NK-92 (cell line): ENCODE results near the gene INVS.

Experiments
- DNase-seq: peaks from one replicate; lab custom pipeline; 2025; ENCODE audit not compliant: unreplicated experiment; lab: John Stamatoyannopoulos, UW

Gene INVS

DNA sequence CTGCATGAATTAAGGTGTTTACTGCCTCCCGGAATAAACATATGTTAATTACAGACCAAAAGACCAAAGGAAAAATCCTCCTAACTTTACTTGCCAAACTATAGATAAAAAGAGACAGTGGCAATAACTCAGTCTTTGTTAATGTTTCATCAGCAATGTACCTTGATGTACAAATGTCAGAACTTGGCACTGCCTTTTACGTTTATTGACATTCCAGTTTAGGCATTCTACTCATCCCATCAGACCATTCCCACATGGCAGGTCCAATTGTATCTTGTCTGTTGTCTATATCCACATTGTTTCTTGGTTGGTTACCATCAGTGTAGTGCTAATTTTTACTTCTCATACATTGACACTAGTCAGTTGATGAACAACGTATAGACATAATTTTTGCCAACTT is 168.2 kb downstream of the INVS start:
- DNase-seq: no peak

DNA sequence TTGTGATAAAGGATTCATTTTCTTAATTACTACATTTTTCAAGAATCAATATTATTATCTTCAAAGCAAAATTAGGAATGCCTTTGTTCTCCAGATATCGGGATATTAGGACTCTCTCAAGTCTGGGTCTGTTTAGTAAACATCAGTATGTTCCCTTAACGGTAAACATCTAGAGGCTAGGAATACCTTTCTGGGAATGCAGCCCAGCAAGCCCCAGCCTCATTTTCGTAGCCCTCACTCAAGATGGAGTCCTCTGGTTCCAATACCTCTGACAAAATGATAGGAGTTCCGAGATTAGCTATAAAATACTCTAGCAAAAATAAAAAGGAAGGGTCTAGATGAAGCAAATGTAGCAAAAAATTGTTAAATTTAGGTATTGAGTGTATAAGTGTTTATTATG is 169.2 kb downstream of the INVS start:
- DNase-seq: no peak

DNA sequence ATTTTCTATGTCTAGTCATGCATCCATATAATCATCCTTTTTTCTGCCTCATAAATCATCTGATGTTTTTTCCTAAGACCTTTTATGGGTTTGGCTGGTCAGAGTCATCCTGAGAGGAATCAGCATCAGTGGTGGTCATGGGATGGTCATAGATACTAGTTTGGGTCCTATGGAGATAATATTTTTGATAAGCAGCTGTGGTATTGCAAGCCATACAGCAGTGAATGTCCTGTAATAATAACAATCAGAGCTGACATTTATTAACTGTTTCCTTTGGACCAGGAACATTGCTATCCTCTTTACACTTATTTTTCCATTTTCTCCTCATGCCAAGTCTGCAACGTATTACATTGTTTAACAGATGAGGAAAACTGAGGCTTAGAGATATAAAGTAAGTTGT is 170.6 kb downstream of the INVS start:
- no peak for DNase-seq

DNA sequence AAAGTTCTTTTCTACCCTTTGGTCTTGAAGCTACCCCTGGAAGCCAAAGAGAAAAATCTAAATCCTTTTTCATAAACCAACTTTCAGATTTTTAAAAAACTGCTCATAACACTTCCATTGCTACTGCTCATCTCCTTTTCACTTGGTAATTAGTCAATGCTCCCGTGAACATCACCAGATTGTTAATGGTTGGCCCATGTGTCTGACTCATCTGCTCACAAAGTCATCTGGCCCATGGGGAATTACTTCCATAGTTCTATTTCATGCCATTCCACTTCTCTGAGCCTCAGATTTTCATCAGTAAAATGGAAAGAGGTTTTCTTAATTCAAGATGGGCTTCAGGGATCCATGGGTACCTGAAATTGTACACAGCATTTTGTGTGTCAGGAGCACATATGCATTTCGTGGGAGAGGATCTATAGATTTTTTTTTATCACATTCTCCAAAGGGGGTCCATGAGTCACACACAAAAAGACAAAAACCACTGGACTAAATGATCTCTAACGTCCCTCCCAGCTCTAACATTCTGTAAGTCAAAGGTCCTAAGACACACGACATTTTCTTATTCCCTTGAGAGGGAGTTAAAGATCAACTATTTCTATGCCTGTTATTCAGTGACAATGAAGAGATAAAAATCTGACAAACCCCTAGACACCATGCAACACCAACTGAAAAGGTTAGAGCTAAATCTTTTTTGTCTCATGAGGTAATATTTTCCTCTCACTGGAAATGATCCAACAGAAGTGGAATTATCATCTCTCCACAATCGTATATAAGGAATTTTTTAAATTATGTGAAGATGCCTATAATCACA is 178.3 kb downstream of the INVS start:
- DNase-seq: no peak

DNA sequence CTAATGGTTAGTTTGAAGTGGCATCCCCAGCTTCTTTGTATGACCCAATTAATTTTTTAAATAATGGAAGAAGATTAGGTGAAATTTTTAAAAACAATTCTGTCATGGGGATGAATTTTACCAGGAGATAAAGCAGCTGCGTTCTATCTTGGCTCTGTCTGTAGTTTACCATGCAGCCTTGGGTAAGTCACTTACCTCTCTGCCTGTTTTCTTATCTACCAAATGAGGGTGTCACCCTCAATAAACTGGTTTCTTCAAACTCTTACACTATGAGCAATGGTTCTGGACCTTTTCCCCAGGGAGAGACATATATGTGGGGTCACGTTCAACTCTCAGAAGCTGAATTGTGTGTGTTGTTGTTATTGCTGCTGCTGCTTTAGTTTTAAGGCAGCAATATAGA is 182.0 kb downstream of the INVS start:
- DNase-seq: no peak

DNA sequence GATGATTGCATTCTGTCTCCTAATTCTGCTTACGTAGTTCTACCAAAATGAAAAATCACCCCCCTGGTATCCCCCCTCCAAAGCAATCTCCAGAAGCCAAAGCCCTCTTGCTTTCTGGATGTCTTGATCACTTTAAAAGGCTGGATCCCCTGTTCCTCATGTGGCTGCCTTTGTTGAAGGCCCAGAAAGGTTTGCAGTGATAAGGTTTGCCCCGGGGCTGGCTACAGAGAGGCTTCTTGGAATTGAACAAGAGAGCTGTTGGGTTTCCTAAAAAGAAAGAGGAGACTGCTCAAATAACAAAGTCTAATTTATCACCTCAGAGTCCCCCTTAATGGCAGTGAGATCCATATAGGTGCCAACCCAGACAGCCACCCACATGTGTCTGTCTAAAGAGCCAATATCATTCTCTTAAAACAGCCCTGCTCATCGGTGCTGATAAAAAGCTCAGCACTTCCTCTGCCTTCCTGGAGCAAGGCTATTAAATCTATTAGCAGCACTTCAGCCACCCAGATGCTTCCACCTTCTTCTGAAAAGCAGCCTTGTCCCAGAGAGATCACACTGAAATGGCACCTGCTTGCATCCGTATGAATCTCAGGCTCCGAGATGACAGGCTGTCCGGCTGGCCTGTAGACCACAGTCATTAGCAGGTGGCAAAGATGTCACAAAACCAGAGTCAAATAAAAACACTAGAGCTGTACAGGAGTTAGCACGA is 182.8 kb downstream of the INVS start:
- DNase-seq: no peak

DNA sequence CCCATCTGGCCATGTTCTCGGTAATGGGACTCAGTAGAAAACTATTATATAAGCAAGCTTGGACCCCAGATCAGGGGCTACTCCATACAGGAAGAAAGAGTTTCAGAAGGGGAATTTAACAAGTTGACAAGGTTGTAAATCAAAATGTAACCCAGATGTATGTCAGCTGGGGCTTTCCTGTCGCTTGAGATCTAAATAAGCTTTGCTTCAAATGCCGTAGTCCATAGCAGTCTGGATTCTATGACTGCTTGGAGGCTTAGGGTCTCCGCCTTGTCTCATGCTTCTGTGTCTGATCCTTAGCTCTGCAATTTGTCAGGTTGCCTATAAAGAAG is 183.3 kb downstream of the INVS start:
- DNase-seq: no peak

DNA sequence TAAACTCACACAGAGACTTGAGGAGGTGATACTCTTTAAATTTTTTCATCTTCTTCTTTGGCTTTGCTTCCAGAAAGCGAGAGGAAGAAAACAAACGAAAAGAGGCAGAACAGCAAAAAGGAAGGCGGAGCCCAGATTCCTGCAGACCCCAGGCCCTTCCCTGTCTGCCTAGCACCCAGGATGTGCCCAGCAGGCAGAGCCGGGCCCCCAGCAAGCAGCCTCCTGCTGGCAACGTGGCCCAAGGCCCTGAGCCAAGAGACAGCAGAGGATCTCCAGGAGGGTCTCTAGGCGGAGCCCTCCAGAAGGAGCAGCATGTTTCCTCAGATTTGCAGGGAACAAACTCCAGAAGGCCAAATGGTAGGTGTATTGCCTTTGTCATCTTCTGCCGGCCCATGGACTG is 185.2 kb downstream of the INVS start:
- DNase-seq: no peak

DNA sequence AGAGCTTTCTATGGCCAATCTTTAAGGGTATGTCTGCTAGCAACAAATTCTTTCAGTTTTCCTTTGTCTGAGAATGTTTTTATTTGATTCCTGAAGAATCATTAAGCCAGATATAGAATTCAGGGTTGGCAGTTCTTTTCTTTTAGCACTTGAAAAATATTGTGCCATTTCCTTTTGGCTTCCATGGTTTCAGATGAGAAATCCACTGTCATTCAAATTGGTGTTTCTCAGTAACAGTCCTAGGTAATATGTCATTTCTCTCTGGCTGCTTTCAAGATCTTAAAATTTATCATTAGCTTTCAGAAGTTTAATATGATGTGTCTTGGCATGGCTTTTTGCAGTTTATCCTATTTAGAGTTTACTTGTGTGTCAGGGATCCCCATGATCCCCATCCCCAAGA is 186.0 kb downstream of the INVS start:
- no peak for DNase-seq

DNA sequence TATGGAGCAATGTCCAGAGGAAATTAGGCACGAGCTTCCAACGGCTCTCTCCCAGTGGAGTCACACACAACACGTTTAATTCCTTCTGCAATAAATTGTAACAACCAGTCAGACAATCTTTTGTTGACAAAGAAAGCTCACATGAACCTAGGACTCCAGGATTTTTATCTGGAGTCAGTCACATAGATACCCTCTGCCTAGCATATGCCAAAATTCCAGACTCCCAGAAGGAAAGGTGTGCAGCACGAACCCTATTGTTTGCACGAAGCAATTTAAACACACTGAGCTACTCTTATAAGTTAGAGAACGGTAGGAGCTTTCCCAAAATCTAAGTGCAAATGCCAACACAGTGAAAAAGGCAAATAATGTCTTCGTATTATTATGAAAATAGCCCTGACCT is 186.6 kb downstream of the INVS start:
- DNase-seq: no peak

DNA sequence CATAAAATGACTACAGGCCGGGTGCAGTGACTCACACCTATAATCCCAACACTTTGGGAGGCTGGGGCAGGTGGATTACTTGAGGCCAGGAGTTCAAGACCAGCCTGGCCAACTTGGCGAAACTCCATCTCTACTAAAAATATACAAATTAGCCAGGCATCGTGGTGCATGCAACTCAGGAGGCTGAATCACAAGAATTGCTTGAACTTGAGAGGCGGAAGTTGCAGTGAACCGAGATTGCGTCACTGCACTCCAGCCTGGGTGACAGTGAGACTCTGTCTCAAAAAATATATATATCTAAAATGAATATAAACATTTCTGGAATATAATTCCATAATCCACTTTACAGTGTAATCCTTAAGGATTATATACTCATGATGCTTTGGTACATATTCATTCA is 187.2 kb downstream of the INVS start:
- DNase-seq: no peak

DNA sequence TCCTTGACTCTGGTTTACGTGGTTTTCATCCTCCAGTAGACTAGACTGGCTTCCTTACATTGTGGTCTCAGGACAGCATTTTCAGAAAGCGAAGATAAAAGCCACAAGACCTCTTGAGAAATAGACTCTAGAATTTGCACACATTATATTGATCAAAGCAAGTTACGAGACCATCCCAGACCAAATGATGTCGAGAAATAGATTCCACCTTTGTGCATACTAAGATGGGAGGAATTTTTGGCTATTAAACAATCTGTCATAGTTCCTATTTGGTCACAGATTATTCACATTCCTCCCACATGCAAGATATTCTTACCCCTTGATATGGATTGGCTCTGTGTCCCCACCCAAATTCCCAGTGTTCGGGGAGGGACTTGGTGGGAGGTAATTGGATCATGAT is 188.1 kb downstream of the INVS start:
- no peak for DNase-seq

DNA sequence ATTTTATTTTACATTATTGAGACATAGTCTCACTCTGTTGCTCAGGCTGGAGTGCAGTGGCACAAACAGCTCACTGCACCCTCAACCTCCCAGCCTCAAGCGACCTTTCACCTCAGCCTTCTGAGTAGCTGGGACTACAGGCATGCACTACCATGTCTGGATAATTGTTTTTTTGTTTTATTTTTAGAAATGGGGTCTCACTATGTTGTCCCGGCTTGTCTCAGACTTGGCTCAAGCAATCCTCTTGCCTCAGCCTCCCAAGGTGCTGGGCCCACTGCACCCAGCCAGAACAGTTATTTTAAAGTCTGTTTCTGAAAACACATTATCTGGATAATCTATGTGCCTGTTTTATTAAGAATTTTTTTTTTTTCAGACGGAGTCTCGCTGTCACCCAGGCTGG is 191.7 kb downstream of the INVS start:
- no peak for DNase-seq

DNA sequence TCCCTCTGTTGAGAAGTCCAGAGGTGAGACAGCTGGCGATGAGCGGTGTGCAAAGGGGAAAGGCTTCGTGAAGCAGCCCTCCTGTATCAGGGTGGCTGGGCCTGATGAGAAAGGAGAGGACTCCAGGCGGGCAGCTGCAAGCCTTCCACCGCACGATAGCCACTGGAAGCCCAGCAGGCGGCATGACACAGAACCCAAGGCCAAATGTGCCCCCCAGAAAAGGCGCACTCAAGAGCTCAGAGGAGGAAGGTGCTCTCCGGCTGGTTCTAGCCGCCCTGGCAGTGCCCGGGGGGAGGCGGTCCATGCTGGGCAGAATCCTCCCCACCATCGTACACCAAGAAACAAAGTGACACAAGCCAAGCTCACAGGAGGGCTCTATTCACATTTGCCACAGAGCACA is 193.4 kb downstream of the INVS start:
- no peak for DNase-seq

DNA sequence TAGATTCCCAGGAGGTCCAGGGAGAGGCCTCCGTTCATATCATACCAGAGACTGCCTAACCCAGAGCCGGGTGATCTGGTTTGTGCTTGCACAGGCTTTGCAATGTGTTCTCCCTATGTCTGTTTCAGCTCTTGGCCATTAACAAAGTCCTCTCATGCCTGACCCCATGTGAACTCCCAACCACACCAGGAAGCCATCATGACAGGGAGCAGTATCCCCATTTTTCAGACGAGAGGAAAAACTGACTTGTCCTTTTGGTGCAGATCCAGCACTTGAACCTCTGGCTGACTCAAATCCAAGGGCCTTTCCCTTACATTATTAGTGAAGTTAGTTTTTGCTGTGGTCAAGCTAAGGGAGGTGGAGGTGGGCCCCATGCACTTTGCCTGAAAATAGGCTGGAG is 195.3 kb downstream of the INVS start:
- no peak for DNase-seq

DNA sequence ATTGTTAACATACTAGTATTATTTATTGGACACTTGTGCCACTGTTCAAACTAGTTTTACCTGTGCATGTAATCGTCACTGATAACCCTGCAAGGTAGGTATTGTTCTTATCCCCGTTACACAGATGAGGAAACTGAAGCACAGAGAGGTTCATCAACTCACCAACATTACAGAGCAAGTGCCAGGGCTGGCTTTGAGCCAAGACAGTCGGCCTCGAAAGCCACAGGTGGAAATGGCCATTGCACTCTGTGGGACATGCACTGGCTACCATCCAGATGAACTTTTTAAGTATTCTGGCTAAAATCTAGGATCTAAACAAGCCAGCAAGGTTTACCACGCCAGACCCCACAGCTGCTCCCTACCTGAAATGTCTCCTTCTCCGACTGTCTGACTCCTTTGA is 195.8 kb downstream of the INVS start:
- DNase-seq: no peak

DNA sequence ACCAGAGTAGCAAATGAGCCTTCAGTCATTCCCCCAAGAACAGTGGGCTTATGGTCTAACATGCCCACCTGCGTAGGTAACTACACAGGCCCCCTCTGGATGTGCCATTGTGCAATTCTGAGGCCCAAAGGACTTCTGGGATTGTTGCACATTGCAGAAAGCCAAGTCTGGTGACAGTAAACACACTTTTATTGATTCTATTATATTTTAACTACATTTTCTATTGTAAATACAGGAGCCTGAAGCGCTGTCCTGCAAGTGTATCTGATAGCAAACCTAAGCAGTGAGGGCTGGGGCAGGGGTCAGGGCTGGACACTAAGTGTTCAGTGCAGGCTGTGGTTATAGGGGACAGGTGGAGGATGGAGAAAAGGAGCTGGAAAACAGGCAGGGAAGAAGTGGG is 196.2 kb downstream of the INVS start:
- no peak for DNase-seq

DNA sequence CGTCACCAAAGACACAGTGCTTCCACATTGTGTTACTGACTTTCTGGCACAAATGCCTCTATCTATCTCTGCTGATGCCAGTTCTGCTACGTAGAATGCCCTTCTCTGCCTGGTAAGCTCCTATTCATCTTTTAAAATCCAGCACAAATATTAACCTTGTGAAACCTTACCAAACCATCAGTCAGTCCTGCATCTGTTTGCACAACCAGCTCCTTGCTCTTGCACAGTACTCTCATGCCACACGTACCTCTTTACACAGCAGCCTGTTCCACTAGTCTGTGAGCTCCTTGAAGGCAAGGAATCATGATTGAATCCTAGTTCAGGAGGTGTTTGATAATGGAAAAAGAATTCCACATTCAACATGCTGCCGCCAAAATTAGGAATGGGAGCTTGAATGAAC is 197.4 kb downstream of the INVS start:
- DNase-seq: no peak

DNA sequence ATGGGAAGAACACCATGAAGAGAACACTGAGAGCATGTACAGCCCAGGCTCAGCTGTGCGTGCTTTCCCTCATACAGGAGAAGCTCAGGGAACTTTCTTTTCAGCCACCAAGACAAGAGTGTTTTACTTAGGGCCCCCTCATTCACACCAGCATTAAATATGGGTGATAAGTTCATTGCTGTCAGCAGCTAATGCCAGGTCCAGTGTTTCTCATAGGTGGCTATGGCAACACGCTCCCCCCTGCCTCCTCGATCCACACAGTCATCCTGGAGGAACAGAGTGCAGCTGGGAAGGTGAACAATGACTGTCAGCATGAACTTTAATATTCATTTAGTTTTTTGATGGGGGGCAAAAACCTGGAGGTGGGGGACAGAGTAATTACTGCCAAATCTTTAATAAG is 199.3 kb downstream of the INVS start:
- no peak for DNase-seq

DNA sequence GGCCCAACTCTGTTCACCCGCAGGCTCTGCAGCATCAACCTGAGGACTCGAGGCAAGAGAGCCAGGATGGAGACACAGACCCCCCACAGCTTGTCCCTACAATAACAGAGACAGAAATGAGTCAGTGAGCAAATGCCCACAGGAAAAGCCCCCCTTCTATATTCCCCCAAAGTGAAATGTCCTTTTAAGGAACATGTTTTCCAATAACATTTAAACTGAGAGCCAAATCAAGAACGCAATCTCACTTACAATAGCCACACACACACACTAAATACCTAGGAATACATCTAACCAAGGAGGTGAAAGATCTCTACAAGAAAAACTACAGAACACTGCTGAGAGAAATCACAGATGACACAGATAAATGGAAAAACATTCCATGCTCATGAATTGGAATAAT is 204.7 kb downstream of the INVS start:
- no peak for DNase-seq

DNA sequence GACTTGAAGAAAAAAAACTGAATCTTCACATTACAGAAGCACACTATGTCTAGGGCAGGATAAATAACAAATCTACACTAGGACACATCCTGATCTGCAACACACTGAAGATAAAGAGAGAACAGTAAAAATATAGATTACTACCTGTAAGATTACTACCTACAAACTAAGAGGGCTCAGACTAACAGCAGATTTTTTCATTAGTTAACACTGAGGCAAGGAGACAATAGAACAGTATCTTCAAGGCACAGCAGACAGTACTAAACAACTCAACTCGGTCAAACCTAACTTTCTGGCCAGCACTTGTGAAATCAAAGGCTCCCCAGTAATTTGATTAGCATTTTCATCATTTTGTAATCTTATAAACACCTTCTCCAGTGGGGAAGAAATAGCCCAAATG is 207.2 kb downstream of the INVS start:
- DNase-seq: no peak

DNA sequence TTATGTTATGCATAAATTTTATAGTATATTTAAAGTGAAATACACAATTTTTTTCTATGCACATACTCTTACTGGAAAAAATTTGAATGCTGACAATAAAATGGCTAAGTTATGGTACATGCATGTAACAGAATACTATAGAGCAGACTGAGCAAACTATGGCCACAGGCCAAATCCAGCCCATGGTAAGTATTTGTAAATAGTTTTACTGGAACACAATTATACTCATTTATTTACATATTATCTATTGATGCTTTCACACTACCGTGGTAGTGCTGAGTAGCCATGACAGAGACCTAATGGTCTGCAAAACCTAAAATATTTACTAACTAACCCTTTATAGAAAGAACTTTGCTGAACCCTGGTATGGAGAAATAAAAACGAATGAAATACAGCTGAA is 208.0 kb downstream of the INVS start:
- no peak for DNase-seq

DNA sequence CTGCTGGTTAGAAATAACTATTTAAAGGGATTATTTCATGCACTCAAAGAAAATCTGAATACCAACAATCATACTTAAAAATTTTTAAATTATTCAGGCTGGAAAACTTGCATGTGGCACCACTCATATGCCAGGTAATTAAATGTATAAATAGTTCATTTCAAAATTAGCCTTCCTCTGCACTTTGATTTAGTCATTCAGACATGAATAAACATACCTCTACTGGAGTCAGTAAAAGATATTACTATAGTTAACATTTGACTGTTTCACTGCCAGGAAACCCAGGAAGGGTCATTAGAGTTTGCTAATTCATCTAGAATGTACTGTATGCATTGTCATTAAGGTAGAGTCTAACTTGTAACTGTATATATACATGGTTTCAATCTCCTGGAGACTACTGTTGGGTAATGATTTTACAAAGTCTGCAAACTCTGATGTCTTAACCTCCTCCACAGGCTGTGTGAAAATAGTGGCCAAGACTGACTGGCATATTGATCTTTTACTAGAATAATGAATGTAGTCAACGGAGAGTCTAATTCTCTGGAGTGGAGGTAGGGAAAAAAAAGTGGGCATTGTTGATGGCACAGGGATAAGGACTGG is 210.0 kb downstream of the INVS start:
- DNase-seq: no peak
